Sigmoid colon (tissue), 4 donors: ENCODE measurements around the gene GRIN1.

Experiments
- EP300 ChIP-seq, 4 donors: sonication (generic); formaldehyde crosslinking; IDR thresholded peaks; one replicate each; pipeline ENCODE4 v1.6.1; 2017; ENCODE audit warnings: antibody characterized with exemption in 4 of 4
- TF ChIP-seq, protein P1 (sequence below), 4 experiments: fragments of 450-650 bp in 3 of 4; fragments of 200-600 bp in 1 of 4; IDR thresholded peaks; one replicate each; pipeline ENCODE4 v1.5.1; 2016 to 2019; ENCODE audit warnings: antibody characterized with exemption in 4 of 4, mild to moderate bottlenecking in 3 of 4, moderate library complexity in 2 of 4

DNA sequence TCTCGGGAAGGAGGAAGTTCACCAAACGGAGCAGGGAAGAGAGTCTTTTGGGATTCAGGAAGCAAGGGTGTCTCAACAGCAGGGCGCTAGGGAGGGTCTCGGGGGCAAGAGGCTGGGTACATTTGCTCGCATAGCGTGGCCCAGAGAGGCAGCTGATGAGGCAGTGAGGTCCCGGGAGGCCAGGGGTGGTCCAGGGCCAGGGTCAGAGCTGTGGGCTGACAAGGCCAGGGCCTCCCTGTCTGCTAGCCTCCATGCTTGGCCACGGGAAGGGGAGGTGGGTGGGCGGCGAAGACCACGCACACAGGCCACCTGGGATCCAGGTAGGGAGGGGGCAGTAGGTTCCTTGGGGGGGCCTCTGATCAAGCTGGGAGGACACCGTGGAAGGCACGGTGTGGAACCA lies 72.6 kb downstream of the GRIN1 start:
- TF ChIP-seq EP300 (IDR thresholded peaks at IDR 0.05): no peak
- TF ChIP-seq, protein P1, sequence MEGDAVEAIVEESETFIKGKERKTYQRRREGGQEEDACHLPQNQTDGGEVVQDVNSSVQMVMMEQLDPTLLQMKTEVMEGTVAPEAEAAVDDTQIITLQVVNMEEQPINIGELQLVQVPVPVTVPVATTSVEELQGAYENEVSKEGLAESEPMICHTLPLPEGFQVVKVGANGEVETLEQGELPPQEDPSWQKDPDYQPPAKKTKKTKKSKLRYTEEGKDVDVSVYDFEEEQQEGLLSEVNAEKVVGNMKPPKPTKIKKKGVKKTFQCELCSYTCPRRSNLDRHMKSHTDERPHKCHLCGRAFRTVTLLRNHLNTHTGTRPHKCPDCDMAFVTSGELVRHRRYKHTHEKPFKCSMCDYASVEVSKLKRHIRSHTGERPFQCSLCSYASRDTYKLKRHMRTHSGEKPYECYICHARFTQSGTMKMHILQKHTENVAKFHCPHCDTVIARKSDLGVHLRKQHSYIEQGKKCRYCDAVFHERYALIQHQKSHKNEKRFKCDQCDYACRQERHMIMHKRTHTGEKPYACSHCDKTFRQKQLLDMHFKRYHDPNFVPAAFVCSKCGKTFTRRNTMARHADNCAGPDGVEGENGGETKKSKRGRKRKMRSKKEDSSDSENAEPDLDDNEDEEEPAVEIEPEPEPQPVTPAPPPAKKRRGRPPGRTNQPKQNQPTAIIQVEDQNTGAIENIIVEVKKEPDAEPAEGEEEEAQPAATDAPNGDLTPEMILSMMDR (IDR thresholded peaks at IDR 0.05): no peak
